Medulla oblongata (tissue), 1 donor: ENCODE data around the gene AKNA.

Experiments
- DNase-seq: peaks from one replicate; pipeline ENCODE4 v3.0.0-alpha.2; 2015; ENCODE audit errors: extremely low spot score

AKNA gene, protein sequence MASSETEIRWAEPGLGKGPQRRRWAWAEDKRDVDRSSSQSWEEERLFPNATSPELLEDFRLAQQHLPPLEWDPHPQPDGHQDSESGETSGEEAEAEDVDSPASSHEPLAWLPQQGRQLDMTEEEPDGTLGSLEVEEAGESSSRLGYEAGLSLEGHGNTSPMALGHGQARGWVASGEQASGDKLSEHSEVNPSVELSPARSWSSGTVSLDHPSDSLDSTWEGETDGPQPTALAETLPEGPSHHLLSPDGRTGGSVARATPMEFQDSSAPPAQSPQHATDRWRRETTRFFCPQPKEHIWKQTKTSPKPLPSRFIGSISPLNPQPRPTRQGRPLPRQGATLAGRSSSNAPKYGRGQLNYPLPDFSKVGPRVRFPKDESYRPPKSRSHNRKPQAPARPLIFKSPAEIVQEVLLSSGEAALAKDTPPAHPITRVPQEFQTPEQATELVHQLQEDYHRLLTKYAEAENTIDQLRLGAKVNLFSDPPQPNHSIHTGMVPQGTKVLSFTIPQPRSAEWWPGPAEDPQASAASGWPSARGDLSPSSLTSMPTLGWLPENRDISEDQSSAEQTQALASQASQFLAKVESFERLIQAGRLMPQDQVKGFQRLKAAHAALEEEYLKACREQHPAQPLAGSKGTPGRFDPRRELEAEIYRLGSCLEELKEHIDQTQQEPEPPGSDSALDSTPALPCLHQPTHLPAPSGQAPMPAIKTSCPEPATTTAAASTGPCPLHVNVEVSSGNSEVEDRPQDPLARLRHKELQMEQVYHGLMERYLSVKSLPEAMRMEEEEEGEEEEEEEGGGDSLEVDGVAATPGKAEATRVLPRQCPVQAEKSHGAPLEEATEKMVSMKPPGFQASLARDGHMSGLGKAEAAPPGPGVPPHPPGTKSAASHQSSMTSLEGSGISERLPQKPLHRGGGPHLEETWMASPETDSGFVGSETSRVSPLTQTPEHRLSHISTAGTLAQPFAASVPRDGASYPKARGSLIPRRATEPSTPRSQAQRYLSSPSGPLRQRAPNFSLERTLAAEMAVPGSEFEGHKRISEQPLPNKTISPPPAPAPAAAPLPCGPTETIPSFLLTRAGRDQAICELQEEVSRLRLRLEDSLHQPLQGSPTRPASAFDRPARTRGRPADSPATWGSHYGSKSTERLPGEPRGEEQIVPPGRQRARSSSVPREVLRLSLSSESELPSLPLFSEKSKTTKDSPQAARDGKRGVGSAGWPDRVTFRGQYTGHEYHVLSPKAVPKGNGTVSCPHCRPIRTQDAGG (N-terminal part only)

DNA sequence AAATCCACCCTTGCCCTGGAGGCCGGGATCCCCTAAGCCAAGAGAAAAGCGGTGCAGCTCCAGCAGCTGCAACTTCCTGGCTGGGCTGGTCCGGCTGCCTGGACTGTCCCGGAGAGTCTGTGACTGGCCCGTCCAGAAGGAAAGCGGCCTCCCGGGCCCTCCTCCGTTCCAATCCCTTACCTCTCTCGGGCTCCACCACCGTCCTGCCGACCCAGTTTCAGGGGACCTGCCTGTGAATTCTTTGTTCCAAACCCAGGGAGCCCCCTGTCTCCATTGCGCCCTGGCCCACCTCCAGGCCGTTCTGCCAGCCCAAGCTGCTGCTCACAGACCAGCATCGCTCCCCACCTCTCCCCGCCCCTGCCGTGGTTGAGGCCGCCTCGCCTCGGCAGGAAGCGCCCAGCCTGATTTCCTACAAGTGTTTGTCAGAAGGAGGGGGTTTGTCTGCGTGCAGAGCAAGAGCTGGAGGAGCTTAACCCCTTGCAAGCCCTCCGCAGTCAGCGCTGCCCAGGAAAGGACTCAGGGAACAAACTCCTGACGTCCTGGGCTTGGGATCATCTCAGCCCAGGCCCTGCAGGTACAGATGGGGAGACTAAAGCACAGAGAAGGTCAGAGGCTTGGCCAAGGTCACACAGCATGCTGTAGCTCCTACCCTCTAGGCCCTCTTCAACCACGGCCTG lies at the start of gene AKNA:
TSS of gene AKNA (minus strand) at position 303 of the 677 bp plus-strand sequence. CDS start 6,649 bp downstream, outside the sequence.
- DNase-seq, result peak; percentile 73

DNA sequence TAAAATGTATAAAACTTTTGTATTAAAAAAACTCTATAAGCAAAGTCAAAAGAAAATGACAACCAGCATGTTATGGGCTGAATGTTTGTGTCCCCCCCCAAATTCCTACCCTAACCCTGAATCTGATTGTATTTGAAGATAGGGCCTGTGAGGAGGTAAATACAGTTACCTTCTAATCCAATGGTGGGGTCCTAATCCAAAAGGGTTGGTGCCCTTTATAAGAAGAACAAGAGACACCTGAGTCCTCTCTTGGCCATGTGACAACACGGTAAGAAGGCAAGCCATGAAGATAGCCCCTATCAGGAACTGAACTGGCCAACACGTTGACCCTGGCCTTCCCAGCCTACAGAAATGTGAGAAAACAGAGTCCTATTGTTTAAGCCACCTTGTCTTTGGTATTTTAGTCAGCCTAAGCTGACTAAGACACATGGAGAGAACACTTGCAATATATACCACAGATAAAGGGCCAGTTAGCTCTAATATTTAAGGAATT lies 49.7 kb upstream of the AKNA start:
- no peak for DNase-seq

DNA sequence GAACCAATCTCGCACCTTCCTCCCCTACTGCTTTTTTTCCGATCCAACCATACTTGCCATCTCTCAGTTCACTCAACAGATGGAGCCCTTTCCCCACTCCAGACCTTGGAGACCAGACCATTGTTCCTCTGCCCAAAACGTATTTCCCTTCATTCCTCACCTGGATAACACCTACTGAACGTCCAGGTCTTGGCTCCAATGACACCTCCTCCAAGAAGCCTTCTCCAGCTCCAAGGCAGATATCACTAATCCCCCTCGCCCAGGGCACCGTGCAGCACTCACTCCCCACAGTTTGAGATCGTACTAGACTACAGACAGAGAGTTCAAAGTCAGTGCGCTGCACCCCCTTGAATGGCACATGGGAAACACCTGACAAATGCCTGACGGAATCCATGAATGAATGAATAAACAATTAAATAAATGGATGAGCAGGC lies 47.1 kb upstream of the AKNA start:
- DNase-seq, result peak; percentile 71

DNA sequence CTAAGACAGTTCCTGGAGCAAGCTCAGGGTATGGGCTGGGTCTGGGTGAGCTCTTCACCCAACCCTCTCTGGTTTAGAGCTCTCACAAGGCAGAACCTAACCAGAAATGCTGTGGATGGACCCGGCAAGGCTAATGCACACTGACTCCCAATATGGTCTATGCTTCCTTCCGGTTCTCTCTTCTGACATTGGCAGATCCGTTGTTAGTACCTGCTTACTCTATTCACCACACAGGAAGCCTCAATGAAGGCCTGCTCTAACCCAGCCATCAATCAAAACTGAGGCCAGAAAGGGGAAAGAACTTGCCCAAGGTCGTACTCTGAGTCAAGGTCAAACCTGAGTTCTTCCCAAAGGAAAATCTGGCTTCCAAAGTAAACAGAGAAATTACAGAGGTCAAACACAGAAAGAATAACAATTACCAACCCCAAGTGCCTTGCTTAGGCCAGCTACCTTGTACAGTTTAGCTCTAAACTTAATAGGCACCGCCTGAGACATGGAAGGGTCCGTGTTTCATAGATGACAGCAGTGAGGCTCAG lies 46.0 kb upstream of the AKNA start:
- DNase-seq, result no peak

DNA sequence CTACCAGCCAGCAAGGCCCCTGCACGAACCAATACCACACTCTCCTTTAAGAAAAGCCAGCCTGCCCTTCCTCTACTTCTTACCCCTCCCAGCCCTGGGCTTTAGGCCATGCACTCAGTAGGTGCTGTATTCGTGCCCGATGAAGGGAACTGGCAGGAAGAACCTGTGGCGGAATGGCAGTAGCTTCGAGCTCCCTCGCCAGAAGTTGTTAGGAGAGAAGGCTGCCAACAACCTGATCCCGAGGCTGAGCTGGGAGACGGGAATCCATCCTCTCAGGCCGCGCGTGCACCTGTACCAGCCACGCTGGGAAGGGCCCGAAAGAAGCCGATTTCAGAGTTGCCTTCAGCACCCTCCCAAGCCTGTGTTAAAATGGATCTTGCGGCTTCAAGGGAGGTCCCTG lies 45.3 kb upstream of the AKNA start:
- DNase-seq, result no peak

DNA sequence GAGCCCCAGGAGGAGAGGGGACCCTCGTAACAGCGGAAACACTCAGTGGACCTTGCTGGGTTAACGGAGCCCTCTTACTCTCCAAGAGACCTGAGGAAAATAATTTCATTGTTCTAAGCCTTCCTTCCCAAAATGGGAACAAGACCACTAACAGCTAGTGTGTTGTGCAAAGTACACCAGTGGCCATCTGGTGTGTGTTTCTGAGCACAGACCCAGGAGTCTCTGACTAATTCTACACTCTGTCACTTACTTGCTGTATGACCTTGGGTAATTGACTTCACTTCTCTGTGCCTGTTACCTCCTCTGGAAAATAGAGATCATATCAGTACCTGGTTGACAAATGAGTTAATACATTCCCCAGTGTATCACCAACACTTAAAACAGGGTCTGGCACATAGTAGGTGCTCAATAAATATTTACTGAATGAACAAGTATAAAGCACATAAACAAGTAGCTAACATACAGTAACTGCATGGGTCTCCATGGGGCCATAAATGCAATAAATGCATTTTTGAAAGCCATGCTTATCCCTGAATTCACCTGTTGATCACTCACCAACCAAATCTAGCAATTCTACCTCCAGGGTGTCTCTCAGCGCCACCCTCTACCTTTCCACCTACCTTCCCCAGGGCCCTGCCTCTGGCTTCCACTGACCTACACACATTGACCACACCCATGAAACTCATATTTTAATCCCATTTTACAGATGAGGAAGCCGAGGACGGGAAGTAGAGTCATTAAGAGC lies 44.7 kb upstream of the AKNA start:
- DNase-seq, result no peak

DNA sequence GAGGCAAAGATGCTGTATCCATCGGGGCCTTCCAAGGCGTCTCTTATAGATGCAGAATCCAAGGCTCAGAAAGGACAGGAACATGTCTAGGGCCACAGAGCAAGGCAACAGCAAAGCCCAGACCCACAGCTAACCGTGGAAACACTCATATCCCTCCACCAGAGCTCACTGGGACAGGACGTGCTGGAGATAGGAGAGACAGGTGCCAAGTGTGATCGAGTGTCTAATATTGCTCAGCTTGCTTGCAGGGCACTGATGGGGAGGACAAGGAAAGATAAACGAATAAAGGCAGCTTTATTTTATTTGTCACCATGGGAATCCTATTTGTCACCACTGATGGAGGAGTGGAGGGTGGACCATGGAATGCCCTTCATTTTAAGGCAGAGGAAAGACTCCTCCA lies 44.0 kb upstream of the AKNA start:
- DNase-seq, result no peak

DNA sequence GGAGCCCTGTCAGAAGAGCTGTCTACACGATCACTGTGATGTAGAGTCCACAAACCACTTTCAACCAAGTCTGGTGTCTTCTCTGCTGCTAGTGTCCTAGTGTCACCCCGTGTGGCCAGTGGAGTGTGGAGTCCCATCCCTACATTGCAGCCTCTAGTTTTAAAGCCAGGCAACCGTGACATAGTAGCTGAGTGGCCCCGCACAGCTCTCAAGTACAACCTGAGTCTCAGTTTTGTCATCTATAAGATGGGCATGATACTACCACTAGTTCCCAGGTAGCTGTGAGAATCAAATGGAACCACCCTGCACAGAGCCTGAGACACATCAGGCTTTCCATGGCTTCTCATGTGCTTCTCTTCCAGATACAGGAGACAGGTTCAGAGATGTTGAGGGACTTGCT lies 43.2 kb upstream of the AKNA start:
- DNase-seq, result no peak

DNA sequence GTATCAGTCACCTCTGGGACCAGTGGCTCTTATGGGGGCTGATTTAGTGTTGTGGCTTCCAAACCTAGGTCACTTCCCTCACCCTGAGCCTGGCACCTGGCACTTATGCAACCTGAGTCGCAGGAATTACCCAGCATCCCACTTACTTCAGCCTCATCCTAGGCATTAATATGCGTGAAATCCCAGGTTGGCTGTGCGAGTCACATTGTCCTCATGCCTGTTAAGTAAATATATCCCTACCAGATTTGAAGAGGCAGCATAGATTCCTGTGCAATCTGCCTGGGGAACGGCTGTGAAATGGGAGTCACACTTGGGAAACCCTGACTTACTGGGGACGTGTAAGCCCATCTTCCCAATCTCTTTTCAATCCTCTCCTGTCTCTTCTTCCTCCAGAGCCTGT lies 42.7 kb upstream of the AKNA start:
- no peak for DNase-seq

DNA sequence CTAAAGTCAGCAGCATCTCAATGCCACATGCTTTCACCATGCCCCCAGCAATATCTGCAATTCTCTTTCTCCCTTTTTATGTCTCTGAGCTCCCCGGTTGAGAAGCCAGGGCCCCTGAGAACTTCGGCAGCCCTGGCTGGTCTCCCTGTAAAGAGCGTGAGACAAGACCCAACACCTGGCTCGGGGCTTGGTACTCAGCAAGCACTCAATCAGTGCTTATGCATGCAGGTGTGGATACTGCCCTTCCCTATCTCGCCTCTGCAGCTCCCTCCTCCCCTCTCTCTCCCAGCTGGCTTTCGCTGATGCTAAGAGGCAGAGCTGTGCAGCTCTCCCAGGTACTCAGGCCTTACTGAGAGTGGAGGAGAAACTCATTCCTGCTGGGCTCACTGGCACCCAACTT lies 41.7 kb upstream of the AKNA start:
- DNase-seq, result no peak

DNA sequence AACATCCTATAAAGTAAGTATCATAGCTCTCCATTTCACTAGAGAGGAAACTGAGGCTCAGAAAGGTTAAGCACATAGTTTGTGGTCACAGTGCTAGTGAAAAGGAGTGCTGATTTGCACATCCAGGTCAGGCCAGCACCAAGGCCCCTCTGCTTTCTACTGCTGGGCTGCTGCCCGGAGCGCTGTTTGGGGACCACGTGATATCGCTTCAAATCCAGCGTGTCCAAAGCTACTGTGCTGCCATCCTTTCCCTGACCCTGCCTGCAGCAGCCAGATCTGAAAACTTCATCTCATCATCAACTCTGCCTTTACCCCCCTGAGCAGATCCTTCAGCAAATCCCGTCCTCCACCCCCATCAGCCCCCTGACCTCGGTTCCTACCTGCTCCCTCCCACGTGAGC lies 40.7 kb upstream of the AKNA start:
- DNase-seq, result peak; percentile 69

DNA sequence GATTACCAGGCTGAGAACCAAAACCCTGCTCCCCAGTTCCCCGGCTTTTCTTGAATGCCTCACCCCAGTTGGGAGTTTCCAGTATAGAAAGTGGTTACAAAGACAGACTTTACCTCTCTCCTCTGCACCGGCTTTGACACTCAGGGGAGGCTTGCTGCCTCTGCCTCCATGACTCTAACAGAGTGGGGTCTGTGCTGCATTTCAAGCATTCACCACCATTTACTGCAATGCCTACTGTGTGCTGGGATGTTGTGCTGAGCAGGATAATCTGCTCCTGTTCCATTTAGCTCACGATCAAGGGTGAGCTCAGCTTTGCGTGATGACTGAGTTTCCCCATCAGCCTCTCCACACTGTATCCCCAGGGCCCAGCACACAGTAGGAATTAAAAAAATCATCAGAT lies 39.9 kb upstream of the AKNA start:
- DNase-seq, result no peak

DNA sequence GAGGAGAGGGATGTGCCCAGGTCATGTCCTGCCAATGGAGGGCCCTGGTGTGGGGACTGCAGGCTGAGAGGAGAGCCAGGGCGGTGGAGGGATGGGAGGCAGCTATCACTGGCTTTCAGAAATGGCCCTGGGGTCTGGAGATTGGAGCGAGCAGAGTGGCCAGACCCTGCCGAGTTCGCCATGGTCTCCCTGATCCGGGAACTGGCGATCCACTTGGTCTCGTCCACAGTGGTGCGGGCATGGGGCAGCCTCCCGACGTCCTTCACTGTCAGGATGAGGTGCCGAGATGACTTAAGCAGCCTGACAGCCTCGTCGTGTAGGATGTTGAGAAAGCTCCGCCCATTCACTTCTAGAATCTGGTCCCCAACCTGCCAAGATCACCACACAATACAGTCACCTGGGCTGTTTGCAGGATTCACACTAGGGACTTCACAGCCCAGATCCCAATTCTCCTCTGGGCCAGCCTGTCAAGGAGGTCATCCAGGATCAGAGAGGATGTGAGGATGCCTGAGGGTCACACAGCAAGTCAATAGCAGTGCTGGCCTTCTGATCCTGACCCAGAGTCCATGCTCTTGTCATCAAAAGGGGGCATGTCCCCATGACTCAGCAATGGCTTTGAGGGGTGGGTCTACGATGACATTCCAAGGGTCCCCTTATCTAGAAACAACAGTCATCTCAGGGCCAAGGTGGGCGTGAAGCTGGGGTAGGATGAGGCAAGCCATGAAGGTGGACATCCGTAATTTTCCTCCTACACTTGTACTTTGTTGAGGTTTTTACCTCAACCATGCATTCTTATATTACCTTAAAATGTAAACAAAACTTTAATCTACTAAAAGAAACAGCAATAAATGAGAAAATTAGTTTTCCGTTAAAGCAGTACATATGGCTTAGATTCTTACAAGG lies 38.5 kb upstream of the AKNA start:
- DNase-seq, result no peak

DNA sequence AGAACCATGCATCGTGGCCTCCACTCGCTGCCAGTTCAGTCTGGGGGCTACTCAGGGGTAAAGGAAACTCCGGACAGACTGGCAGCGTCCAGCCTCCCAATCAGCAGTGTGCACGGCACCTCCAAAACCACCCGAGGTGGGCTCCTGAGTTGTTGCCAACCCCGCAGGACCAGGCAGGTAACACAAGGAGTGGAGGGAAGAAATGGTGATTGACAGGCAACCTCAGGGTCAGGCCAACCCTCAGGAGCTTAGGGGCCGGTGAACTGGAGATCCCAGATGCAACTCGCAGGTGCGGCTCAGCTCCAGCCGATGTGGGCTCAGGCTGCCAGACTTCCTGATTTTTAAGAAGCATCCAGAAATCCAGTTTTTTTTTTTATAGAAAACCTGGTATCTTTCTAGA lies 37.3 kb upstream of the AKNA start:
- DNase-seq, result no peak

DNA sequence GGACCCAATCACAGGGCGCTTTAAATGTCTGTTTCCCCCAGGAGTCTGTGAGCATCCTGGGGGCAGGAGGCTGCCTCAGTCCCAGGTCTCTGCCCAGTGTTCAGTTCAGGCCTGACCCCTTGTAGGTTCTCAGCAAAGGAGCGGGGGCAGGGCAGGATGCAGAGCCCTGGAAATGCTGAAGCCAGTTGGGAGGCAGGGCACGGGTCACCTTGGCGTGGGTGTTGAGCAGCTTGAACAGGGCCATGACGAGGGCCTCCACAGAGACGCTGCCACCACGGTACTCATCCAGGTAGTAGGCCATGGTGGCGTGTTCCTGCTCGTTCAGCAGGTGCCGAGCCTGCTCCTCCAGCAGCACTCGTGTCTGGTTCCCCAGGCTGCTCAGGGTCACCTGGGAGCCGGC lies 36.3 kb upstream of the AKNA start:
- DNase-seq, result no peak

DNA sequence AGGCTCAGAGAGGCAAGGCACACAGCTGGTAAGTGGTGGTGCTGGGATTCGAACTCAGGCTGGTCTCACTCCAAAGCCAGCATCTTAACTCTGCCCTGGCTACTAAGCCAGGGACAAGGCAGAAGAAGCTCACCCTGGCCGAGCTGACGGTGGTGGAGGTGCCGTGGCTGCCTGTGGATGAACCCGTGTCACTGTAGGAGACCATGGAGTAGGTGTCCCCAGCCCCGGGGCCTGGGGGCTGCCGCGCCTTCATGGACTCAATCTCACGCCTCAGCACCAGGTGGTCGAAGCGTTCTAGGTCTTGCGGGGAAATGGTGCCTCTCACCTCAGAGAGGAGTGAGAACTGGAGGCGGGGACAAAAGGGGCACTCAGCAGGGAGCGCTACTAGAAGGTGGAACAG lies 35.4 kb upstream of the AKNA start:
- DNase-seq, result no peak

DNA sequence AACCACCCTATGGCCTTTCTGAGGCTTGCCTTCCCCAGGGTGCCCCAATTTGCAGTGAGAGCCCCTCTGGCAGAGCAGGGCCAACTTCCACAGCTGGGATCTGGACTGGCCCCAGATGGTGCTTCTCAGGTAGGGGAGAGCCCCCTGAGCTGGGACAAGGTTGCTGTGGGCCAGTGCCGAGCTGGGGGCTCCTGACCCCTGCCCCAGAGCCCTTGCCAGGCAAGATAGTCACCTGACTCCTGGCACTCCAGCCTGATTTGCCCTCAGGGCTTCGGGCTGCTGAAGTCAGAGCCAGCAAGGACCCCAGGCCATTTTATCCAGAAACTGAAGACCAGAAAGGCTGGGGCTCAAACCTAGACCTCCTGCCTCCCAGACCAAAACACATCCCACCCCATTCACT lies 33.4 kb upstream of the AKNA start:
- DNase-seq, result no peak

DNA sequence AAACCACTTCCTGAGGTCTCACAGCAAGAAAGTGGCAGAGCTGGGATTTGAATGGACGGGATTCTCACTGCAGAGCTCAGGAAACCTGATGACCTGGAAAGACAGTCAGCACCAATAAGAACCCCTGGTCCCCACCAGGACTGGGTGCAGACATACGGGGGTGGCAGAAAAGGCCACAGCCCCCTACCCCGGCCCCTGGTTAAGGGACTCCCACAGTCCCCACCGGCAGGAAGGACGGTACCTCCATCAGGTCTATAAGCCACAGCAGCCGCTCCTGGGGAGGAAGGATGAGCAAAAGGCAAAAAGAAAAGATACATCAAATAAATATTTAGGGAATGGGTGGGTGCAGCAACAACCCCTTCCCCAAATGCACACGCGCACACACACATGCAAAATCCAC lies 32.0 kb upstream of the AKNA start:
- no peak for DNase-seq

DNA sequence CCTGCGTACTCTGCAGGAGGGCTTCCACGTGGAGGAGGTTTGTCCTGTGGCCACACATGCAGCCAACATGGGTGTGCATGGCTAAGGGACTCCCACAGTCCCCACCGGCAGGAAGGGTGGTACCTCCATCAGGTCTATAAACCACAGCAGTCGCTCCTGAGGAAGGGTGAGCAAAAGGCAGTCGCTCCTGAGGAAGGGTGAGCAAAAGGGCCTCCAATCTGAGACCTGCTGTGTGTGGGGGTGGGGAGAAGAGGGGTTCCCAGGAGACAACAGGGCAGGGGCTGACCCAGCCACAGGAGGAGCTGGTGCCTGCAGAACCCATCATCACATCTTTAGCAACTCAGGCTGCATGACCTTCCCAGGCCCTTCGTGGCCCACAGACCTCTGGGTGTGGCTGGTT lies 30.3 kb upstream of the AKNA start:
- no peak for DNase-seq
